H1 (cell line): ENCODE data around the gene DHX34. TPM values are rescaled to one million over a fixed set of nuclear protein-coding genes. Genes with fewer than 3 reads are reported as not detected.
A peak's percentile ranks its signal among the peaks of the same experiment; 100 is the strongest.

Experiments
- CREB1 ChIP-seq: IDR thresholded peaks from 2 replicates; pipeline ENCODE4 v1.6.1; 2012; ENCODE audit warnings: inconsistent platforms
- SUZ12 ChIP-seq: fragments of 200-600 bp; sonication (generic); IDR thresholded peaks from 2 replicates; pipeline ENCODE4 v1.6.1; 2012; ENCODE audit warnings: mild to moderate bottlenecking, inconsistent platforms, low read length, moderate library complexity, mixed read lengths
- polyA plus RNA-seq, 7 experiments: library from polyadenylated mRNA; depleted of rRNA in 3 of 7; stranded (reverse) in 5 of 7; unstranded in 2 of 7; fragments of >200 nt in 5 of 7; fragments of 200-250 nt in 2 of 7; gene quantifications; 1 replicate in 5 of 7; 2 replicates in 1 of 7; 4 replicates in 1 of 7; pipeline versions ENCODE4 v1.2.1 to v1.2.3, GENCODE V29; 2011 to 2013; ENCODE audit warnings: missing spikeins in 2 of 7, mixed read lengths in 2 of 7
- total RNA-seq: library from RNA; stranded (reverse); fragmentation: NEBNext Ultra II Directional; extraction: Animal tissue kit (Norgen Biotek cat#: 25700); gene quantifications from 2 replicates; pipeline ENCODE4 v1.2.1, GENCODE V29; 2021
- TF ChIP-seq, protein P1 (sequence below), 3 experiments: IDR thresholded peaks; 1 replicate in 2 of 3; 2 replicates in 1 of 3; pipeline versions ENCODE4 v1.5.1 to v1.6.1; 2011; ENCODE audit warnings: low read length in 3 of 3, mild to moderate bottlenecking in 3 of 3, inconsistent platforms in 2 of 3, low read depth in 1 of 3, moderate library complexity in 1 of 3; ENCODE audit not compliant: insufficient read depth in 1 of 3; ENCODE audit errors: control extremely low read depth in 1 of 3

DHX34 gene
- total and polyA plus RNA-seq, 2 of the 8 experiments (the other 6 are each of a cell fraction or from before 2014, with no cell fraction given), result 17.5 to 24.3 TPM

DNA sequence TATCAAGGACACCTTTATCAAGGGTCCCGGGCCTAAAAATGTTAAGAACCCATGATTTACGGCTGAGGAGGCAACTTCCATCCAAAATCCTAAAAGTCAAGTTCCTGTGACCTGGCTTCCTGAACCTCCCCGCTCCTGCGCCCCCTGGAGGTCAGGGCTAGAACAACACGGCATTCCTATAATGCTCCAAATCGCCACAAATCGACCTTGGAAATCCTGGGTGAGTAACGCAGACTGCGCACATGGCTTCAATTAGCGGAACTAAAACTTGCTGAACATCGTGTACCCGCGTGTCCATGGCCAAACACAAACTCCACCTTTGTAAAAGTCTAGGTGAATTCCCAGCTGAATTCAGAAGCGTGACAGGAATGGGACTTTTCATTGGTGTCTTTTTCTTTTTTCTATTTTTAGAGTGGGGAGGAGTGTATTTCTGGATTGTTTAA is 43.8 kb upstream of the DHX34 start (continued):
- TF ChIP-seq, protein P1, sequence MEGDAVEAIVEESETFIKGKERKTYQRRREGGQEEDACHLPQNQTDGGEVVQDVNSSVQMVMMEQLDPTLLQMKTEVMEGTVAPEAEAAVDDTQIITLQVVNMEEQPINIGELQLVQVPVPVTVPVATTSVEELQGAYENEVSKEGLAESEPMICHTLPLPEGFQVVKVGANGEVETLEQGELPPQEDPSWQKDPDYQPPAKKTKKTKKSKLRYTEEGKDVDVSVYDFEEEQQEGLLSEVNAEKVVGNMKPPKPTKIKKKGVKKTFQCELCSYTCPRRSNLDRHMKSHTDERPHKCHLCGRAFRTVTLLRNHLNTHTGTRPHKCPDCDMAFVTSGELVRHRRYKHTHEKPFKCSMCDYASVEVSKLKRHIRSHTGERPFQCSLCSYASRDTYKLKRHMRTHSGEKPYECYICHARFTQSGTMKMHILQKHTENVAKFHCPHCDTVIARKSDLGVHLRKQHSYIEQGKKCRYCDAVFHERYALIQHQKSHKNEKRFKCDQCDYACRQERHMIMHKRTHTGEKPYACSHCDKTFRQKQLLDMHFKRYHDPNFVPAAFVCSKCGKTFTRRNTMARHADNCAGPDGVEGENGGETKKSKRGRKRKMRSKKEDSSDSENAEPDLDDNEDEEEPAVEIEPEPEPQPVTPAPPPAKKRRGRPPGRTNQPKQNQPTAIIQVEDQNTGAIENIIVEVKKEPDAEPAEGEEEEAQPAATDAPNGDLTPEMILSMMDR (IDR thresholded peaks at IDR 0.05; ENCODE audit: control extremely low read depth in 1 of 3, insufficient read depth in 1 of 3, low read depth in 1 of 3, low read length in 3 of 3), result peak; percentile 79 to 98 (median 94)
- no peak for TF ChIP-seq SUZ12
- peak; percentile 49; the same call in 1 of the 2 replicates for TF ChIP-seq CREB1
- TF ChIP-seq, all 59 proteins: peak for 9
